Endodermal cell (in vitro differentiated cells): ENCODE data around the gene LGR5. TPM values are rescaled to one million over a fixed set of nuclear protein-coding genes. Genes with fewer than 3 reads are reported as not detected.

ENCODE experiments used
- DNase-seq: peaks from one replicate; pipeline ENCODE4 v3.0.0-alpha.2; 2017
- H3K27ac ChIP-seq: 2 replicates; pipeline ENCODE4 v1.5.1; 2013; ENCODE audit warnings: mild to moderate bottlenecking, low read depth, low read length, moderate library complexity
- H3K27me3 ChIP-seq: 2 replicates; pipeline ENCODE4 v1.6.1; 2013; ENCODE audit warnings: mild to moderate bottlenecking, low read length, moderate library complexity; ENCODE audit not compliant: insufficient read depth, control insufficient read depth, poor library complexity, severe bottlenecking
- H3K36me3 ChIP-seq: 2 replicates; pipeline ENCODE4 v1.7.0; 2013; ENCODE audit warnings: mild to moderate bottlenecking, low read length, moderate library complexity; ENCODE audit not compliant: control insufficient read depth, insufficient read depth
- H3K4me1 ChIP-seq: one replicate; pipeline ENCODE4 v1.7.0; 2013; ENCODE audit warnings: low read length; ENCODE audit not compliant: control insufficient read depth, insufficient read depth
- H3K4me3 ChIP-seq: 2 replicates; pipeline ENCODE4 v1.5.1; 2013; ENCODE audit warnings: mild to moderate bottlenecking, low read length, moderate library complexity
- H3K9ac ChIP-seq: 2 replicates; pipeline ENCODE4 v1.6.1; 2013; ENCODE audit warnings: mild to moderate bottlenecking, low read length, moderate library complexity; ENCODE audit not compliant: poor library complexity, severe bottlenecking; ENCODE audit errors: extremely low read depth
- H3K9me3 ChIP-seq: 2 replicates; pipeline ENCODE4 v1.6.1; 2013; ENCODE audit warnings: mild to moderate bottlenecking, low read length, moderate library complexity; ENCODE audit not compliant: control insufficient read depth
- H3K27ac Mint-ChIP-seq: 2 replicates; pipeline ENCODE4 v1.8.0; 2020; ENCODE audit warnings: mixed read lengths
- H3K27me3 Mint-ChIP-seq: 2 replicates; pipeline ENCODE4 v1.8.0; 2021; ENCODE audit warnings: mild to moderate bottlenecking, mixed read lengths; ENCODE audit not compliant: insufficient read depth
- H3K36me3 Mint-ChIP-seq: 2 replicates; pipeline ENCODE4 v1.8.0; 2020; ENCODE audit warnings: low read depth, mixed read lengths
- H3K4me1 Mint-ChIP-seq: 2 replicates; pipeline ENCODE4 v1.8.0; 2020; ENCODE audit warnings: mixed read lengths
- H3K4me3 Mint-ChIP-seq: 2 replicates; pipeline ENCODE4 v1.8.0; 2020; ENCODE audit warnings: mild to moderate bottlenecking, moderate library complexity, mixed read lengths
- H3K9me3 Mint-ChIP-seq: 2 replicates; pipeline ENCODE4 v1.8.0; 2020; ENCODE audit warnings: mild to moderate bottlenecking, mixed read lengths
- CTCF ChIP-seq: fragments of 200-600 bp; sonication (generic); conservative IDR thresholded peaks from 2 replicates; pipeline ENCODE4 v1.5.0; 2021; ENCODE audit warnings: antibody characterized with exemption, mild to moderate bottlenecking
- WGBS, 2 experiments: methylation state at CpG; one replicate each; pipeline versions ENCODE4 v1.1.5 to v1.1.7; 2013; ENCODE audit warnings: missing lambda C conversion rate in 2 of 2, mixed read lengths in 1 of 2; ENCODE audit not compliant: insufficient coverage in 1 of 2, insufficient read length in 1 of 2; 5-methylcytosine and 5-hydroxymethylcytosine counted together
- total RNA-seq, 2 donors: library from RNA; stranded (reverse); fragmentation: NEBNext Ultra II Directional in 1 of 2; extraction: Animal tissue kit (Norgen Biotek cat#: 25700) in 1 of 2; gene quantifications; 2 replicates in 1 of 2; 3 replicates in 1 of 2; pipeline ENCODE4 v1.2.1, GENCODE V29; 2021

The LGR5 gene
- total RNA-seq, 2 donors from 2014 or later: 27.2 to 49.9 TPM

GRCh38 chr12:71439362-71439612 is 311 bp upstream of the LGR5 start:
- no peak for DNase-seq
- H3K27ac Mint-ChIP-seq: peak overlapping the region; percentile 87
- peaks cover 35% of the 10 kb centered on the region for H3K9me3 ChIP-seq
- peak overlapping the region; percentile 80 for H3K9ac ChIP-seq
- no peak for TF ChIP-seq CTCF
- peaks cover 16% of the 10 kb centered on the region for H3K4me1 Mint-ChIP-seq
- H3K4me3 ChIP-seq: peak overlapping the region; percentile 93
- H3K4me3 Mint-ChIP-seq: peak overlapping the region; percentile 83
- WGBS, 2 experiments: 0% methylated on average over 6 to 17 of the region's 17 CpGs
- H3K27me3 ChIP-seq: peaks cover 4% of the 10 kb centered on the region
- H3K4me1 ChIP-seq: no peaks in the 10 kb centered on the region
- no peak overlapping the region for H3K27ac ChIP-seq
- H3K36me3 Mint-ChIP-seq: peaks cover 15% of the 10 kb centered on the region
- H3K36me3 ChIP-seq: peaks cover 28% of the 10 kb centered on the region
- peaks cover 85% of the 10 kb centered on the region for H3K27me3 Mint-ChIP-seq
- H3K9me3 Mint-ChIP-seq: peaks cover 35% of the 10 kb centered on the region

- WGBS, 2 experiments: 0 to 1% methylated on average over 16 to 27 of the region's 27 CpGs
- peaks cover 35% of the 10 kb centered on the region for H3K36me3 ChIP-seq
- H3K4me1 ChIP-seq: peaks cover 3% of the 10 kb centered on the region
- Mint-ChIP-seq H3K4me3 (peak overlapping the region; percentile 83), H3K4me1 (peaks cover 19% of the 10 kb centered on the region), H3K9me3 (peaks cover 24% of the 10 kb centered on the region), H3K27ac (peak overlapping the region; percentile 45), H3K27me3 (peaks cover 80% of the 10 kb centered on the region), H3K36me3 (peaks cover 12% of the 10 kb centered on the region)
- H3K27ac ChIP-seq: no peak overlapping the region
- DNase-seq: no peak
- no peak for TF ChIP-seq CTCF
- H3K9ac ChIP-seq: peak overlapping the region; percentile 80
- H3K27me3 ChIP-seq: peaks cover 4% of the 10 kb centered on the region
- peak overlapping the region; percentile 93 for H3K4me3 ChIP-seq
- H3K9me3 ChIP-seq: peaks cover 27% of the 10 kb centered on the region
These were observed 756 bp downstream of the LGR5 start for GRCh38 chr12:71440345-71440762.

- no peak overlapping the region for H3K27ac ChIP-seq
- Mint-ChIP-seq H3K9me3 (peaks cover 17% of the 10 kb centered on the region), H3K4me1 (peaks cover 25% of the 10 kb centered on the region), H3K27ac (peak overlapping the region; percentile 45), H3K36me3 (peaks cover 11% of the 10 kb centered on the region), H3K4me3 (peak overlapping the region; percentile 83), H3K27me3 (peaks cover 76% of the 10 kb centered on the region)
- peak; percentile 81 for DNase-seq
- peaks cover 5% of the 10 kb centered on the region for H3K4me1 ChIP-seq
- H3K27me3 ChIP-seq: peaks cover 4% of the 10 kb centered on the region
- peaks cover 20% of the 10 kb centered on the region for H3K9me3 ChIP-seq
- WGBS, 2 experiments: 10 to 40% methylated on average over 6 to 26 of the region's 26 CpGs
- peak overlapping the region; percentile 93 for H3K4me3 ChIP-seq
- peak overlapping the region; percentile 80 for H3K9ac ChIP-seq
- no peak for TF ChIP-seq CTCF
- H3K36me3 ChIP-seq: peaks cover 42% of the 10 kb centered on the region
These were observed 1.5 kb downstream of the LGR5 start for GRCh38 chr12:71440763-71441748.
